HL-60/S4 treated with phorbol 12-myristate 13-acetate at 8.2 ng/mL for 4 days and 3 days (cell line): ENCODE data around the gene GMNN.

ENCODE experiments used
- in situ Hi-C: fragments of 300-500 bp; cut with MboI; formaldehyde crosslinking; loops from 2 replicates; pipeline ENCODE4 v1.15.0; 2022; ENCODE audit warnings: low sequenced_read_pairs

Gene GMNN

DNA sequence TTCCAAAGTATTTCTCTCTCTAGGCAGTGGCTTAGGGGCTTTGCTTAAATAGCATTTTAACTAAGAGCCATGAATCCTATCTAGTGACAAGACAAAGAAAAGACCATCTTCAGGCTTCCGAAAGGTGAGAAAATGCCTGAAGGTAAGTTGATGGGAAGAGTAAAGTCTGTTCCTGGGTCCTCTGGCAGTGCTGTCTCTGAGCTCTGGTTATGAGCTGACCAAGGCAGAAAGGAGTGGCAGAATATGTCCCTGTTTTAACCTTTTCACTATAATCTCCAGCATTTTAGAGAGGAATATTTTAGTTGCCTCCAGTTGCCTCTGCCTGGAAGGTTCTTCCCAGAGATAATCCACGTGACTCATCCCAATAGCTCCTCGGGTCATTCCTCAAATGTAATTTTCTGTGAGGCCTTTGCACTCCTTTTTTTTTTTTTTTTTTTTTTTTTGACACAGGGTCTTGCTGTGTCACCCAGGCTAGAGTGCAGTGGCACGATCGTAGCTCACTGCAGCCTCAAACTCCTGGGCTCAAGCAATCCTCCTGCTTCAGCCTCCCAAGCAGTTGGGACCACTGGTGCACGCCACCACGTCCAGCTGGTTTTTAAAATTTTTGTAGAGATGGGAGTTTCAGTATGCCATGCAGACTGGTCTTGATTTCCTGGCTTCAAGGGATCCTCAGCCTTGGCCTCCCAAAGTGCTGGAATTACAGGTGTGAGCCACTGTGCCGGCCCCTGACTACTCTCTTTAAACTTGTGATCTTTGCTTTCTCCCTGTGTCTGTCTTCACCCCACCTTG lies 27.7 kb downstream of the GMNN start:
- in situ Hi-C loops = no loop called here

DNA sequence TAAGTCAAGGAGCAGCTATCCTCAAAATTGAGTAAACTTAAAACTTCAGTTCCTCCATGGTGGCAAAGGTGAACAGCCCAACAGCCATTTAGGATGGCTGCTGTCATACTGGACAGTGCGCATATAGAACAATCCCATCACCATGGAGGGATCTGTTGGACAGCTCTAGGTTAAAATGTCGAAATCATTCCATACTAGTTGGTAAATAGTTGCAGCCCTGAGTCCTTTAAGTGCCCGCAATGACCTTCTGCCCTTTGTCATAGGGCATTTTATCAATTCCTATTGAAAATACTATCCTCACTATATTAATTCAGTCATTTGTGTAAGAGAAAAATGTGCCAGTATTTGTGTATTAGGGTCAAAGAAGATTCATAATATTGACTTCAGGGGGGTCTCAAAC lies 32.8 kb downstream of the GMNN start:
- in situ Hi-C loops = no loop called here

GRCh38 chr6:24809728-24810127 lies 35.0 kb downstream of the GMNN start:
- in situ Hi-C loops = no loop called here

- in situ Hi-C loops = no loop called here
These were observed 43.6 kb downstream of the GMNN start for GRCh38 chr6:24818346-24818745.

GRCh38 chr6:24821860-24822444 lies 47.2 kb downstream of the GMNN start:
- in situ Hi-C loops = no loop called here

DNA sequence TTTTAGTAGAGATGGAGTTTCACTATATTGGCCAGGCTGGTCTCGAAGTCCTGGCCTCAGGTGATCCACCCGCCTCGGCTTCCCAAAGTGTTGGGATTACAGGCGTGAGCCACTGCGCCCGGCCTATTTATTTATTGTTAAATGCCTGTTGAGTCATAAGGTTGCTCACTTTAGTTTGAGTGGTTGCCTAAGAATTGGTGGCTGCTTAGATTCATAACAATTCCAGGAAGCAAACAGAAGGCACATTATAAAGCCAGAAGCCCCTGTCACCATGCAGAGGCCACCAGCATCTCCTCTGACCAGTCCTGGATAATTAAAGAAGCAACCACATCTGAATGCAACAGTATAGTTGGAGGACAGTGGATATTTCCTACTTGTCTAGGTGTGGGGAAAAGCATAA lies 48.0 kb downstream of the GMNN start:
- in situ Hi-C loops = no loop called here

DNA sequence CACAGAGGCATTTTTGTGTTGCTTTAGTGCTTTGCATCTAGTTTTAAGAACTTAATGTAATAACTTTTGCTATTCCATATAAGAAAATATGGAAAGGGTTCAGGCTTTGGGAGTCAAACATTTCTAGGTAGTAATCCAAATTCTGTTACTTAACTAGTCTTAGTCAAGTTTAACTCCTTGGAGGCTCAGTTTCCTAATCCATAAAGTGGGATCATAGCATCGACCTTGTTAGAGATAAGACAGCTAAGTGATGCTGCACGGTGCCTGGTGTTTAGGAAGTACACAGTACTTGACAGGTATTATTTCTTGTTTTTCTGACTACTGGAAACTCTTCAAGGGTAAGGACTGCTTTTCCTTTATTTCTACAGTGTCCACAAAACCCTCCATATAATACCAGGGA lies 48.4 kb downstream of the GMNN start:
- in situ Hi-C loops = no loop called here

DNA sequence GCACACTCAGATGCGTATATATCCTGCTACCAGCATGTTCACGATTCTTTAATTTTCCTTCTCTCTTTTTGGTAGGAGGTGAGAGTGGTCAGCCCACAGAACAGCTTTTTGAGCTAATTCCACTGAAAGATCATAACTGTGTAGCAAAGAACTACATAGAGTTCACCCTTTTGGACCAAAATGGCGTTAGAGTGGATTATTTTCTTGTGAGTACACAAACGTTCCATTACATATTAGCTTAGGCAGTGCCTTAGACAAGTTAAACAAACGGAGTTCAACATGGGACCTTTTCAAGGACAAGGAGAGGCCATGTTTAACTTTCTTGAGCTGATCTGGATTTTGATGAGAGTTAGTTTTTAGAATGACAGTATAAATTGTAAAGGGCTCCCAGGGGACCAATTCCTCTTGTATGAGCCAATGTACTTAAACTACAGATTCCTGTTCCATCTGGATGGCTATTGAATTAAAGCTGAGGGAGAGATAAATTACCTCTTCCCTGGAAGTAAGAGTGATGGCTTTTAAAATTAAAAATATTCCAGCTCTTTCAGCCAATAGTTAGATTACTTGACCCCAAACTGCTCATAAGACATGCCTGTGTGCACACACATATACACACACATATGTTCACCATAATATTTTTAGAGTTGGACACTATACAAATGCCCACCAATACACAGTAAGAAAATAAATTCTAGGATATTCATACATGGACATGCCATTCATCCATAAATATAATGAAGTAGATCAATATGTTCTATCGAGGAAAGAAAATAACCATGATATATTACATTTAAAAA lies 49.6 kb downstream of the GMNN start:
- in situ Hi-C loops = no loop called here

DNA sequence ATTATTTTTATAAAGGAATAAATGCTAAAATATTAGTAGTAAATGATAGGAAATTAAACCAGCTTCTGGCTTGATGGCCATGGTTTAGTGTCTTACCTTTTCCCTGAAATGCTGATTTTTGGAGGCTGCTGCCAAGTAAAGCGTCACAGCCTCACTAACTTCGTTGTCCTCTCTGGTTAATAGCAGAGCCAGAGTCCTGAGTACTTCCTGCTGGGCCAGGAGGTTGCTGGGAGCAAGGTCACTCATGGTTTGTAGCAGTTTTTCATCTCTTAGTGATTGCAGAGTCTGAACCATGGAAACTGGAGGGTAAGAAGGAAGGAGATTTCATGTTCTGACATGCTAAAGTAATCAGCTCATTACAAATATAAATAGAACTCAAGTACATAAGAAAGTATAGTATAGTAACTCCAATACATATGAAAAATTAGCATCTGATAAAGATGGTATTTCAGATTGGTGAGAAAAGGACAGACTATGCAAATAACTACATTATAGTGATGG lies 50.4 kb downstream of the GMNN start:
- in situ Hi-C loops = no loop called here

- in situ Hi-C loops = no loop called here
These were observed 52.4 kb downstream of the GMNN start for GRCh38 chr6:24827162-24827561.

DNA sequence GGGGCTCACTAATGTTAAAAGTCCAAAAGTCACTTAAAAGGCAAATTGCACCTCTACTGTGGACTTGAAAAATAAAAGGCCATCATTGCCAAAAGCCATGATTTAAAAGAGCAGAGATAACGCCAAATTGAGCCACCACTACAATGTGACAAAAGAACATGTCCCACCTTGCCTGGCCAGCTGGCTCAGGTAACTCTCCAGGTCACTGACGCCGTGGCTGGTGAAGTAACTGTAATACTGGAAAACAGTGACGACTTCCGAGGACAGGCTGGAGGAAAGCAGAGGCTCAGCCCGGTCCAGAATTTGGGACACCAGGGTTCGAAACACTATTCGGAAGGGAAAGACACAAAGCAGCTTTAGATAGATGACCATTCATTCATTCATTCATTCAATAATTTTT lies 53.2 kb downstream of the GMNN start:
- in situ Hi-C loops = no loop called here

DNA sequence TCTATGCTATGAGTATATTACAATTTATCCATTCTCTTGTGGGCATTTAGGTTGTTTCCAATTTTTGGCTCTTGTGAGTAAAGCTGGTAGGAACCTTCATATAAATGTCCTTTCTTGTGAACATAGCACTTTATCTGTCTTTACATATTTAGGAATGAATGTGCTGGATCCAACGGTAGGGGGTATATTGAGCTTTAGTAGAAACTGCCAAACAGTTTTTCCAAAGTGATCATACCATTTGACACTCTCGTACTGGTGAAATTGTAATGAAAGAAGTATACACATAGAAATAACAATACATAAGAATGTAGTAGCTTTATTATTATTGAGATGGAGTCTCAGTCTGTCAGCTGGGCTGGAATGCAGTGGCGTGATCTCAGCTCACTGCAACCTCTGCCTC lies 54.9 kb downstream of the GMNN start:
- in situ Hi-C loops = no loop called here

- in situ Hi-C loops = no loop called here
These were observed 57.3 kb downstream of the GMNN start for GRCh38 chr6:24831771-24832716.

DNA sequence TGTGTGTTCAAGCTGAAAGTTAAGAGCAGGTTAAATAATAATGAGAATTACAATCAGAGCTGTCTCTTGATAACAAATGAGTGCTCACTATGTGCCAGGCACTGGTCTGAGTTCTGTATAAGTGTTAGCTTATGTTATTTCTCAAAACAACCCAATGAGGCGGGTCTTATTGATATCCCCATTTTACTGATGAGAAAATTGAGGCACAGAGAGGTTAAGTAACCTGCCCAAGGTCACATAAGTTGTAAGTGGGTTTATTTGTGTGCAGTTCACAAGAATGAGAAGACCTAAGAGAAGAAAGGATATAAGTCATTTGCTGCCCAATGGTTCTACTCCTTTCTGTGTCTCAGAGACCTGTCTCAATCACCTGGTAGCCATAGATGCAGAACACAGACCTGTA lies 58.1 kb downstream of the GMNN start:
- in situ Hi-C loops = no loop called here

DNA sequence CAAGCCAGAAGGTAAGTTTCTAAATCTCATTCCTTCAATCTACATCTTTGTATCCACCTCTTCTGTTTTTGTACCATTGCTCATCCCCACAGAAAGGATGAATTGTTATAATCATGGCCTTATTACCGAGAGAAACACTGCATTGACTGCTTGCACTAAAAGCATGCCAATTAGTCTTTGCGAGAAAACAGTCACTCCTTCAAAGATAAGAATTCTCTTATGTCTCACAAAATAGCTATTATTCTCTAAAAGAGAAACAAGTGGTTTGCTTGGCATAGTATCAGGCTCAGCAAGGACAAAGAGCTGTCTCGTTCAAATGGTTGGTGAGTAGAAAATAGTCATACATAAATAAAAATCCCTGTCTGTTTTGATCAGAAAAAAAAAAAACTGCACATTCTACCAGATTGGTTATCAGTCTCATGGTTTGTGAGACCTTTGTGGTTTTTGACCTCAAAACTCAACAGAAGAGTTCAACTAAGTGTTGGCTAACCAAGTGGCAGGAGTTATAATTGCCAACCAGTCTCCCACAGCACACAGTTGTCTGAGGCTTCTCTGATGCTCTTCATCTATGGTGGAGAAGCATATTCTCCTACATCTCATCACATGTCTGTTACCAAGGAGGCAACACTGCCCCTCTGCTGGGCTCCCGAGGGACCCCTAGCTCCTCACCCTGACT lies 59.1 kb downstream of the GMNN start:
- in situ Hi-C loops = no loop called here
